ENCODE data around the gene KRTAP5-9.

Gene KRTAP5-9, protein sequence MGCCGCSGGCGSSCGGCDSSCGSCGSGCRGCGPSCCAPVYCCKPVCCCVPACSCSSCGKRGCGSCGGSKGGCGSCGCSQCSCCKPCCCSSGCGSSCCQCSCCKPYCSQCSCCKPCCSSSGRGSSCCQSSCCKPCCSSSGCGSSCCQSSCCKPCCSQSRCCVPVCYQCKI

DNA sequence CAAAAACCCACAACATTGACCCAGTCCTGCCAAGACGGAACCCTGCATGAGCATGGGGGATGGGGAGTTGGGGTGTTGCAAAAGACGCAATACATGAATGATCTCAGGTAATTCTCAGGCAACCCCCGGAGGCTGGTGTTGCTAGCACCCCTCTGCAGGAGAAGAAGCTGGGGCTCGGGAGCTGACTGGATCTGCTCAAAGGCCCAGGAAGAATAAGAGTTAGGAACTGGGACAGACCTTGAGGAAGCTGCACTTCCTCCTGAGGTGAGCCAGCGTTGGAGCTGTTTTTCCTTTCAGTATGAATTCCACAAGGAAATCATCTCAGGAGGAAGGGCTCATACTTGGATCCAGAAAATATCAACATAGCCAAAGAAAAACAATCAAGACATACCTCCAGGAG lies at the start of gene KRTAP5-9:
Gene KRTAP5-9 (plus strand): TSS at position 301 of the 400 bp plus-strand sequence. CDS start 238 bp downstream, outside the sequence.
- TF ChIP-seq, protein P1, sequence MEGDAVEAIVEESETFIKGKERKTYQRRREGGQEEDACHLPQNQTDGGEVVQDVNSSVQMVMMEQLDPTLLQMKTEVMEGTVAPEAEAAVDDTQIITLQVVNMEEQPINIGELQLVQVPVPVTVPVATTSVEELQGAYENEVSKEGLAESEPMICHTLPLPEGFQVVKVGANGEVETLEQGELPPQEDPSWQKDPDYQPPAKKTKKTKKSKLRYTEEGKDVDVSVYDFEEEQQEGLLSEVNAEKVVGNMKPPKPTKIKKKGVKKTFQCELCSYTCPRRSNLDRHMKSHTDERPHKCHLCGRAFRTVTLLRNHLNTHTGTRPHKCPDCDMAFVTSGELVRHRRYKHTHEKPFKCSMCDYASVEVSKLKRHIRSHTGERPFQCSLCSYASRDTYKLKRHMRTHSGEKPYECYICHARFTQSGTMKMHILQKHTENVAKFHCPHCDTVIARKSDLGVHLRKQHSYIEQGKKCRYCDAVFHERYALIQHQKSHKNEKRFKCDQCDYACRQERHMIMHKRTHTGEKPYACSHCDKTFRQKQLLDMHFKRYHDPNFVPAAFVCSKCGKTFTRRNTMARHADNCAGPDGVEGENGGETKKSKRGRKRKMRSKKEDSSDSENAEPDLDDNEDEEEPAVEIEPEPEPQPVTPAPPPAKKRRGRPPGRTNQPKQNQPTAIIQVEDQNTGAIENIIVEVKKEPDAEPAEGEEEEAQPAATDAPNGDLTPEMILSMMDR (conservative IDR thresholded peaks at IDR 0.05; ENCODE audit: low read depth, low read length): no peak
- H3K4me3 ChIP-seq (ENCODE audit: low read depth, low read length): no peak within 1 kb of the TSS
- no peak for DNase-seq (ENCODE audit: low read depth)

DNA sequence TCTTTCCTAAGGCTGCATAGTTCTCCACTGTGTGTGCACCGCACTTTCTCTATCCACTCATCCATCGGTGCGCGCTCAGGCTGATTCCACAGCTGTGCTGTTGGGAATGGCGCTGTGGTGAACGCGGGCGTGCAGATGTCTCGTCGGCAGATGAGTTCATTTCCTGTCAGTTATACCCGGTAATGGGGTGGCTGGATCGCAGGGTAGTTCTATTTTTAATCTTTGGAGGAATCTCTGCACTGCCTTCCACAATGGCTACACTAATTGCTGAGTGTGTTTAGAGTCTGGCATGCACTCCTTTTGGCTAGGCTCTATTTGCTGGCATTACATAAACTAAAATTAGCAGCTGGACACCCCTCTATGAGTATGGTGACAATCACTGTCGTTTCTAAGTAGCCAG lies 49.1 kb upstream of the KRTAP5-9 start:
- H3K4me3 ChIP-seq (ENCODE audit: low read depth, low read length): no peak overlapping the region
- TF ChIP-seq, protein P1 (conservative IDR thresholded peaks at IDR 0.05; ENCODE audit: low read depth, low read length): no peak
- DNase-seq (ENCODE audit: low read depth): no peak

DNA sequence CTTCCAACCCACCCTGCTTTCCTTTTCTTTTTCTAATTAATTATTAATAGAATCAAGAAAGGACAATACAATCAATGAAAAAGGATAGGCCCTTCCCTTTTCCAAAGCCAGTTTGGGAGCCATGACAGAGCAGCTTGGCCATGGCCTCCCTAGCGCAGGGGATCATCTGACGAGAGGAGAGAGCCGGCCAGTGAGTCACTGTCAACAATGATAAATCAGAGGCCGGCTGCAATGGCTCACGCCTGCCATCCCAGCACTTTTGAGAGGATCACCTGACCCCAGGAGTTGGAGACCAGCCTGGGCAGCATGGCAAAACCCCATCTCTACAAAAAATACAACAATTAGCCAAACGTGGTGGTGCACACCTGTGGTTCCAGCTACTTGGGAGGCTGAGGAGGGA lies 48.7 kb upstream of the KRTAP5-9 start:
- H3K4me3 ChIP-seq (ENCODE audit: low read depth, low read length): no peak overlapping the region
- no peak for DNase-seq (ENCODE audit: low read depth)
- TF ChIP-seq, protein P1 (conservative IDR thresholded peaks at IDR 0.05; ENCODE audit: low read depth, low read length): no peak

DNA sequence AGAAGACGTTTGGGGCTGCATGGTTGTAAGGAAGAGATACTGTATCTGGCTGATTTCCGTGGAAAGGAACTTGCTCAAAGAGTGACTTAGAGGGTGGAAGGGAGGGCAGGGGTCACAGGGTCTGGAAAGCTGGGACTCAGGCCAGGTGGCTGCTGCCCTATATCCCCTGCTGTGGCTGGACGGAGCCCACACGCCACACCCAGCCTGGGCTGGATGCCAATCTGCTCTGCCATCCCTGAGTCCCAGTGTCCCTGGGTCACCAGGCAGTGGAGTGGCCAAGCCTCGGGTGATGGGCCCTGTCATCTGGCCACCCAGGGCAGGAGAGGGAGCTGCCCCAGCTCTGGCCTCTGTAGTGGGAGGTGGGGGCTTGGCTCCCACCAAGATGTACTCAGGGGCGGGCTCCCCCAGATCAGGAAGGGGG lies 47.6 kb upstream of the KRTAP5-9 start:
- TF ChIP-seq, protein P1 (conservative IDR thresholded peaks at IDR 0.05; ENCODE audit: low read depth, low read length): no peak
- no peak overlapping the region for H3K4me3 ChIP-seq (ENCODE audit: low read depth, low read length)
- no peak for DNase-seq (ENCODE audit: low read depth)

DNA sequence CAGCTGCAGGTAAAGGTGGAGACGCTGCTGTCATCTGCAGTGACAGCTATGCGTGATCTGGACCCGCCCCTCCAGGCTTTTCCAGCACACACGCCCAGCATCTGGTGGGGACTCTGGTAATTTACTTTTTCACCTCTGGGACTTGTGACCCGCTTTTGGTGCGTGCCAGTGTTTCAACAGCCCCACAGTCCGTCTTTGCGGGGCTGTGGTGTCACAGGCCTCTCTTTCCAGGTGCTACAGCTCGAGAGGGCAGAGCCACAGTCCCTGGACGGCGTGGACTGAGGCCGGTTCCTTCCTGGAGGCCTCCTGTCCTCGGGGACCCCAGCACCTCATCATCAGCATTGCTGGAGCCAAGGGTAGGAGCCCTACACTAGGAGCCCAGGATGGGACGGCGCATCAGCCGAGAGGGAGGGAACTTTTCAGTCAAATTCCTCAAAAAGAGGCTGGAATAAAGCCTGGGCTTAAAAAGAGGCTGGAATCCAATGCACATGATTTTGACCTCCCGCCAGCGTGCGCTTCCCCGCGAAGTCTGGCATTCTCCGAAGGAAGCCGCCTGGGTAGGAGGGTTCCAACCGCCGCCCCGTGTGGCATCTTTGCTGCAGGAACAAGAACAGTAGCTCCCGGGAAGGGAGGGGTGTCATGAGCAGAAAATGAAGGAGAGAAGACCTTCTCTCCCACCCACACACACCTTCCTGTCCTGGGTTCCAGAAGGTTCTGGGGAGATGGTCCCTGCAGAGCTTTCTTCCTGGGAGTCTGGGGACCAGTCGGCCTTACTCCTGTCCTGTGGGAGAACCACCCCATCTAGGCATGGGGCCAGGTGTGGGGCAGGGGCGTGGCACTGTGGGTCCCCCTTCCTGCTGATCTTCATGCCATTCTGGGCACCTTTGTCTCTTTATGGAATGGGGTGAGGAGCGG lies 46.9 kb upstream of the KRTAP5-9 start:
- DNase-seq (ENCODE audit: low read depth): no peak
- TF ChIP-seq, protein P1 (conservative IDR thresholded peaks at IDR 0.05; ENCODE audit: low read depth, low read length): no peak
- no peak overlapping the region for H3K4me3 ChIP-seq (ENCODE audit: low read depth, low read length)

DNA sequence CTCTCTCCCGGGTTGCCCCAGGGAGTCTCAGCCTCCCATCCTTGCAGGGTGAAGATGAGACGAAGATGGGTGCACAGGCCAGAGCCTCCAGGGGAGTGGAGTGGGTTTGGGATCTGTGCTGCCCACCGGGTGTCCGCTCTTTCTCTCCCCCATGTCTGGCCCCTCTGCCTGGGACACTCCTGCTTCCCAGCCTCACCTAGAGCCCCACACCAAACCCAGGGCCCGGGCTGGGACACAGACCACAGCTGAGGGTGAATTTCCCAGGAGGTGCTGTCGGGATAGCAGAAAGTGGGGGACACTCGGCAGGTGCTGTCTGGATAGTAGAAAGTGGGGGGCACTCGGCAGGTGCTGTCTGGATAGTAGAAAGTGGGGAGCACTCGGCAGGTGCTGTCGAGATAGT lies 46.2 kb upstream of the KRTAP5-9 start:
- no peak overlapping the region for H3K4me3 ChIP-seq (ENCODE audit: low read depth, low read length)
- no peak for DNase-seq (ENCODE audit: low read depth)
- TF ChIP-seq, protein P1 (conservative IDR thresholded peaks at IDR 0.05; ENCODE audit: low read depth, low read length): no peak

Measured in choroid plexus epithelial cell (primary cell).